Measurements from ENCODE around the gene AHRR. TPM values are rescaled to one million over a fixed set of nuclear protein-coding genes. Genes with fewer than 3 reads are reported as not detected.

AHRR gene
- total and polyA plus RNA-seq, 9 of the 15 experiments (the other 6 are each of a cell fraction or from before 2014, with no cell fraction given) = 0.06 to 1.6 (median 0.75) TPM; not detected in 1

- TF ChIP-seq, protein P1, sequence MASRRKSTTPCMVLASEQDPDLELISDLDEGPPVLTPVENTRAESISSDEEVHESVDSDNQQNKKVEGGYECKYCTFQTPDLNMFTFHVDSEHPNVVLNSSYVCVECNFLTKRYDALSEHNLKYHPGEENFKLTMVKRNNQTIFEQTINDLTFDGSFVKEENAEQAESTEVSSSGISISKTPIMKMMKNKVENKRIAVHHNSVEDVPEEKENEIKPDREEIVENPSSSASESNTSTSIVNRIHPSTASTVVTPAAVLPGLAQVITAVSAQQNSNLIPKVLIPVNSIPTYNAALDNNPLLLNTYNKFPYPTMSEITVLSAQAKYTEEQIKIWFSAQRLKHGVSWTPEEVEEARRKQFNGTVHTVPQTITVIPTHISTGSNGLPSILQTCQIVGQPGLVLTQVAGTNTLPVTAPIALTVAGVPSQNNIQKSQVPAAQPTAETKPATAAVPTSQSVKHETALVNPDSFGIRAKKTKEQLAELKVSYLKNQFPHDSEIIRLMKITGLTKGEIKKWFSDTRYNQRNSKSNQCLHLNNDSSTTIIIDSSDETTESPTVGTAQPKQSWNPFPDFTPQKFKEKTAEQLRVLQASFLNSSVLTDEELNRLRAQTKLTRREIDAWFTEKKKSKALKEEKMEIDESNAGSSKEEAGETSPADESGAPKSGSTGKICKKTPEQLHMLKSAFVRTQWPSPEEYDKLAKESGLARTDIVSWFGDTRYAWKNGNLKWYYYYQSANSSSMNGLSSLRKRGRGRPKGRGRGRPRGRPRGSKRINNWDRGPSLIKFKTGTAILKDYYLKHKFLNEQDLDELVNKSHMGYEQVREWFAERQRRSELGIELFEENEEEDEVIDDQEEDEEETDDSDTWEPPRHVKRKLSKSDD (conservative IDR thresholded peaks at IDR 0.05; ENCODE audit: low read length) = no peak
- TF ChIP-seq CBX1 (IDR thresholded peaks at IDR 0.05; ENCODE audit: low read depth) (peak; percentile 73; the same call in 1 of the 2 replicates), ZNF311 (CRISPR knock-in tag; IDR thresholded peaks at IDR 0.05) (0 out of 2 replicates have a peak, but pooled peaks have one; percentile 20), CXXC5 (CRISPR knock-in tag; IDR thresholded peaks at IDR 0.05) (peak; percentile 97), CHD2 (IDR thresholded peaks at IDR 0.05; ENCODE audit: low read depth, low read length) (no peak), CCAR2 (IDR thresholded peaks at IDR 0.05; ENCODE audit: low read depth, low read length) (no peak), XRCC5 (IDR thresholded peaks at IDR 0.05; ENCODE audit: low read depth, low read length) (0 out of 2 replicates have a peak, but pooled peaks have one; percentile 50), ZNF584 (CRISPR knock-in tag; IDR thresholded peaks at IDR 0.05; ENCODE audit: low read depth) (peak; percentile 64; the same call in 1 of the 2 replicates), U2AF1 (optimal IDR thresholded peaks at IDR 0.05; ENCODE audit: low read depth, low read length) (peak; percentile 63), CBX3 (IDR thresholded peaks at IDR 0.05; ENCODE audit: borderline replicate concordance in 1 of 2, low read length in 2 of 2) (peak in 1 of 2 experiments; percentile 54; a peak in 1 of 3 replicates), RBM22 (IDR thresholded peaks at IDR 0.05; ENCODE audit: low read depth, low read length, poor library complexity, severe bottlenecking) (peak; percentile 65), BHLHE40 (IDR thresholded peaks at IDR 0.05; ENCODE audit: low read length) (peak; percentile 91), ZNF766 (CRISPR knock-in tag; conservative IDR thresholded peaks at IDR 0.05) (peak; percentile 97), TBP (optimal IDR thresholded peaks at IDR 0.05; ENCODE audit: low read depth, low read length) (peak; percentile 72), CREM (IDR thresholded peaks at IDR 0.05; ENCODE audit: low read depth) (peak; percentile 70), ZNF175 (CRISPR knock-in tag; IDR thresholded peaks at IDR 0.05; ENCODE audit: low read depth) (peak; percentile 84; the same call in 1 of the 2 replicates)
- TF ChIP-seq, protein P2, sequence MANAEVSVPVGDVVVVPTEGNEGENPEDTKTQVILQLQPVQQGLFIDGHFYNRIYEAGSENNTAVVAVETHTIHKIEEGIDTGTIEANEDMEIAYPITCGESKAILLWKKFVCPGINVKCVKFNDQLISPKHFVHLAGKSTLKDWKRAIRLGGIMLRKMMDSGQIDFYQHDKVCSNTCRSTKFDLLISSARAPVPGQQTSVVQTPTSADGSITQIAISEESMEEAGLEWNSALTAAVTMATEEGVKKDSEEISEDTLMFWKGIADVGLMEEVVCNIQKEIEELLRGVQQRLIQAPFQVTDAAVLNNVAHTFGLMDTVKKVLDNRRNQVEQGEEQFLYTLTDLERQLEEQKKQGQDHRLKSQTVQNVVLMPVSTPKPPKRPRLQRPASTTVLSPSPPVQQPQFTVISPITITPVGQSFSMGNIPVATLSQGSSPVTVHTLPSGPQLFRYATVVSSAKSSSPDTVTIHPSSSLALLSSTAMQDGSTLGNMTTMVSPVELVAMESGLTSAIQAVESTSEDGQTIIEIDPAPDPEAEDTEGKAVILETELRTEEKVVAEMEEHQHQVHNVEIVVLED (CRISPR knock-in tag; IDR thresholded peaks at IDR 0.05) = peak; percentile 91
- TF ChIP-seq, protein P3, sequence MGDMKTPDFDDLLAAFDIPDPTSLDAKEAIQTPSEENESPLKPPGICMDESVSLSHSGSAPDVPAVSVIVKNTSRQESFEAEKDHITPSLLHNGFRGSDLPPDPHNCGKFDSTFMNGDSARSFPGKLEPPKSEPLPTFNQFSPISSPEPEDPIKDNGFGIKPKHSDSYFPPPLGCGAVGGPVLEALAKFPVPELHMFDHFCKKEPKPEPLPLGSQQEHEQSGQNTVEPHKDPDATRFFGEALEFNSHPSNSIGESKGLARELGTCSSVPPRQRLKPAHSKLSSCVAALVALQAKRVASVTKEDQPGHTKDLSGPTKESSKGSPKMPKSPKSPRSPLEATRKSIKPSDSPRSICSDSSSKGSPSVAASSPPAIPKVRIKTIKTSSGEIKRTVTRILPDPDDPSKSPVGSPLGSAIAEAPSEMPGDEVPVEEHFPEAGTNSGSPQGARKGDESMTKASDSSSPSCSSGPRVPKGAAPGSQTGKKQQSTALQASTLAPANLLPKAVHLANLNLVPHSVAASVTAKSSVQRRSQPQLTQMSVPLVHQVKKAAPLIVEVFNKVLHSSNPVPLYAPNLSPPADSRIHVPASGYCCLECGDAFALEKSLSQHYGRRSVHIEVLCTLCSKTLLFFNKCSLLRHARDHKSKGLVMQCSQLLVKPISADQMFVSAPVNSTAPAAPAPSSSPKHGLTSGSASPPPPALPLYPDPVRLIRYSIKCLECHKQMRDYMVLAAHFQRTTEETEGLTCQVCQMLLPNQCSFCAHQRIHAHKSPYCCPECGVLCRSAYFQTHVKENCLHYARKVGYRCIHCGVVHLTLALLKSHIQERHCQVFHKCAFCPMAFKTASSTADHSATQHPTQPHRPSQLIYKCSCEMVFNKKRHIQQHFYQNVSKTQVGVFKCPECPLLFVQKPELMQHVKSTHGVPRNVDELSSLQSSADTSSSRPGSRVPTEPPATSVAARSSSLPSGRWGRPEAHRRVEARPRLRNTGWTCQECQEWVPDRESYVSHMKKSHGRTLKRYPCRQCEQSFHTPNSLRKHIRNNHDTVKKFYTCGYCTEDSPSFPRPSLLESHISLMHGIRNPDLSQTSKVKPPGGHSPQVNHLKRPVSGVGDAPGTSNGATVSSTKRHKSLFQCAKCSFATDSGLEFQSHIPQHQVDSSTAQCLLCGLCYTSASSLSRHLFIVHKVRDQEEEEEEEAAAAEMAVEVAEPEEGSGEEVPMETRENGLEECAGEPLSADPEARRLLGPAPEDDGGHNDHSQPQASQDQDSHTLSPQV (IDR thresholded peaks at IDR 0.05) = peak; percentile 92
Observed at GRCh38 chr5:472656-473550, 151.4 kb downstream of the AHRR start (continued).
